Astrocyte (in vitro differentiated cells and primary cell): Measurements from ENCODE around the gene NXNL1.

Source experiments
- CTCF ChIP-seq: IDR thresholded peaks from 2 replicates; pipeline ENCODE4 v1.5.1; 2011; ENCODE audit warnings: low read depth, mild to moderate bottlenecking, inconsistent platforms, low read length, moderate library complexity; ENCODE audit not compliant: insufficient read depth
- EZH2 ChIP-seq: IDR thresholded peaks from 2 replicates; pipeline ENCODE4 v1.6.1; 2012; ENCODE audit warnings: mild to moderate bottlenecking, low read length, inconsistent platforms; ENCODE audit not compliant: insufficient read depth

- no peak for TF ChIP-seq CTCF
- TF ChIP-seq EZH2: no peak
These were observed 15.1 kb downstream of the NXNL1 start for GRCh38 chr19:17445526-17446165.
